Effector CD8-positive, alpha-beta T cell (primary cell): ENCODE measurements around the gene DENND1A.
"Not testable (repeated sequence)": the region's sequence is repeated elsewhere in the genome, so short reads cannot be mapped to it uniquely, and the experiment has no call there.

ENCODE experiments used
- DNase-seq: peaks from one replicate; lab custom pipeline; 2025; lab: John Stamatoyannopoulos, UW

DENND1A gene

DNA sequence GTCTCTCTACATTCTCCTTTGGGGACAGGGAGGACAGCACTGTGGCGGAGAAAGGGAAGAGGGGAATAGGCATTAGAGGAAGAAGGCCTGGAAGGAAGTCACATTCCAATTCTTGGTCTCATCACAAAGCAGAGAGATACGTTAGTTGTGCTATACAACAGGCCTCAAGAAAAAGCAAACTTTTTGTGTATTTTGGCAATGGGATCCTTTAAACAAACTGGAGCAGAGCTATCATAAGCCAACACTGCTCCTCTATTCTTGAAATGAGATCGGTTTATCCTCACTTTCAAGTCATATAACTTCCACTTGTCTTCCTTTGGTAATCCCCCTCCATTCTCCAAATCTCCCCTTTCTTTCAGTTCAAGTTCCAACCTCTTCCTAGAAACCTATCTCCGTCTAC lies 6.5 kb downstream of the DENND1A start:
- DNase-seq = no peak

GRCh38 chr9:123922911-123923310 lies 7.0 kb downstream of the DENND1A start:
- DNase-seq = no peak

DNA sequence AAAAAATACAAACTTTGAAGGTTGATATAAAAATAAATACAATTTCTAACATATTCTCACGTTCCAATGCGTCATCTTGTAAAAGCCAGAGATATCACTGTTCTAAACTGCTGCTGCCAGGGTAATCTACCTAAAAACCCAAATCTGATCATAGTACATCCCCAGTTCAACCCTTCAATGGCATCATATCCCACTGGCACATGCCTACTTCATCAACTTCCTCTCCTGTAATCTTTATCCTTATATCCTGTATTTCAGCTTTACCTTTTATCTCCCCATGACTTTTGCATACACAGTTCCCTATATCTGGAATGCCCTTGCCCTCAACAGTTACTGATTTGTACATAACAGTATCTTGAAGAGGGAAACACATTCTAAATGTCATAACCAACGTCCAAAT lies 7.5 kb downstream of the DENND1A start:
- no peak for DNase-seq

DNA sequence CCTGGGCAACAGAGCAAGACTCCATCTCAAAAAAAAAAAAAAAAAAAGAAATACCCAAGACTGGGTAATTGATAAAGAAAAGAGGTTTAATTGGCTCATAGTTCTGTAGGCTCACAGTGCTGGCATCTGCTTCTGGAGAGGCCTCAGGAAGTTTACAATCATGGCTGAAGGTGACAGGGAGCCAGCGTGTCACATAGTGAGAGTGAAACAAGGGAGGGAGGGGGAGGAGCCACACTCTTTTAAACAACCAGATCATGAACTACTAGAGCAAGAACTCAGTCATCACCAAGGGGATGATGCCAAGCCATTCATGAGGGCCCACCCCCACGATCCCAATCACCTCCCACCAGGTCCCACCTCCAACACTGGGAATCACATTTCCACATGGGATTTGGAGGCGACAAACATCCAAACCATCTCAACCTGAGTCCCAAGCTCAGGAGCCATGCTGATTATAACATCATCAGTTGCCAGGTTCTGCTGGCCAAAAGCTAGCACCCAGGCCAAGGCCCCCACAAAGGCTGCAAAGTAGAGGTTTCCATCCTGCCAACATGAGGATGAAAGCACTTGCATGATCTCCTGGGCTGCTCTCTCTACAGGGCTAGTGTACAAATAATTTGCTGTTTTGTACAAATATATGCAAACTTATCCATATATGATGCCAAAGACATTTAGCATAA lies 15.3 kb downstream of the DENND1A start:
- DNase-seq = no peak

GRCh38 chr9:123912167-123912897 lies 17.6 kb downstream of the DENND1A start:
- no peak for DNase-seq

- no peak for DNase-seq
Observed at GRCh38 chr9:123911024-123911423, 18.9 kb downstream of the DENND1A start.

DNA sequence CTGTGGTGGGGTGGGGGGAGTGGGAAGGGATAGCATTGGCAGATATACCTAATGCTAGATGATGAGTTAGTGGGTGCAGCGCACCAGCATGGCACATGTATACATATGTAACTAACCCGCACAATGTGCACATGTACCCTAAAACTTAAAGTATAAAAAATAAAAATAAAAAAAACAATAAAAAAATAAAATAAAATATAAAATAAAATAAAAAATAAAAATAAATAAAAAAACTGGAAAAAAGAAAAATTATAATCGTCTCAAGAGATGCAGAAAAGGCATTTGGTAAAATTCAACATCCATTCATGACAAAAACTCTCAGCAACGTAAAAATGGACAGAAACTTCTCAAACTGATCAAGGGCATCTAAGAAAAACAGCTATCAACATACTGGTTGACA lies 20.7 kb downstream of the DENND1A start:
- not testable (repeated sequence) for DNase-seq

DNA sequence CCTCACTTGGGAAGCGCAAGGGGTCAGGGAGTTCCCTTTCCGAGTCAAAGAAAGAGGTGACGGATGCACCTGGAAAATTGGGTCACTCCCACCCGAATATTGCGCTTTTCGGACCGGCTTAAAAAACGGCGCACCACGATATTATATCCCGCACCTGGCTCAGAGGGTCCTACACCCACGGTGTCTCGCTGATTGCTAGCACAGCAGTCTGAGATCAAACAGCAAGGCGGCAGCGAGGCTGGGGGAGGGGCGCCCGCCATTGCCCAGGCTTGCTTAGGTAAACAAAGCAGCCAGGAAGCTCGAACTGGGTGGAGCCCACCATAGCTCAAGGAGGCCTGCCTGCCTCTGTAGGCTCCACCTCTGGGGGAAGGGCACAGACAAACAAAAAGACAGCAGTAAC lies 26.4 kb downstream of the DENND1A start:
- not testable (repeated sequence) for DNase-seq

DNA sequence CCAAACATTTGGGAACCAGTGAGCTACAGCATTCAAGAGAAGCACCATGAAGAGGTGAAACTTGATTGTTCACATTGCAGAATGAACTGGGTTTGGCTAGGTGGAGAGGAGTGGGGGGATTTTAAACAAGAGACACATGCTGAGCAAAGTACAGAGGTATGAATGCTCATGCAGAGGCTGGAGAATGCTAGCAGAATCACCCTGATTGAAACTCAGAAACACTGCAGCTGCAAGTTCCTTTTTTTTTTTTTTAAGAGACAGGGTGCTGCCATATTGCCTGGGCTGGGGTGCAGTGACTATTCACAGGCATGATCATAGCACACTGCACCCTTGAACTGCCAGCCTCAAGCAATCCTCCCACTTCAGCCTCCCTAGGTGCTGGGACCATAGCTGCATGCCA lies 35.1 kb downstream of the DENND1A start:
- no peak for DNase-seq

GRCh38 chr9:123893831-123894460 lies 36.0 kb downstream of the DENND1A start:
- DNase-seq = no peak

GRCh38 chr9:123893115-123893514 lies 36.8 kb downstream of the DENND1A start:
- no peak for DNase-seq

- DNase-seq = no peak
Observed at GRCh38 chr9:123887837-123888236, 42.1 kb downstream of the DENND1A start.

DNA sequence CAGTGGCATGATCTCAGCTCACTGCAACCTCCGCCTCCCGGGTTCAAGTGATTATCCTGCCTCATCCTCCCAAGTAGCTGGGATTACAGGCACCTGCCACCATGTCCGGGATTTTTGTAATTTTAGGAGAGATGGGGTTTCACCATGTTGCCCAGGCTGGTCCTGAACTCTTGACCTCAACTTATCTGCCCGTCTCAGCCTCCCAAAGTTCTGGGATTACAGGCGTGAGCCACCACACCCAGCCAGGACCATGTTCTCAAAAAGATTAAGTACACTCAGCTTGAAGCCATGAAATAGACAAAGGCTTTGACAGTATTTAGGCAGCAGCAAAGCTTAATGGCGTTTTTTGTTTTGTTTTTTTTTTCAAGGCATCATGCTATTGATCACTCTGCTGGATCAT lies 44.1 kb downstream of the DENND1A start:
- DNase-seq = not testable (repeated sequence)

- no peak for DNase-seq
Observed at GRCh38 chr9:123883634-123884033, 46.3 kb downstream of the DENND1A start.

GRCh38 chr9:123881604-123882003 lies 48.3 kb downstream of the DENND1A start:
- DNase-seq = no peak

DNA sequence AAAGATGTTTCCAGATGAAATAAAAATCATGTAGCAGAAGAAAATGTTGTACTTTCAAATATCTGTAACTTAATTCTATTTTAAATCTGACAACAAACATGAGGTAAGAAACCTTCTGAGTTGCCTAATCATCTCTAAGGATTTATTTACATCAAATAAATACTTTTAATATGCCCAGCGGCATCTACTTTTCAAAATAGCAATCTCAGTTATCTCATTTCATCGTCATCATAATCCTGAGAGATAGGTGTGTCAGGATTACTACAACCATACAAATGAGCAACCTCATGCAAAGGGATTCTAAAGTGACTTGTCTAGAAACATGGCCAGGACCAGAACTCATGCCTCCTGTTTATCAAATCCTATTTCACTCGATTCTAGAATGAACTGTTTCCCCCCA lies 49.5 kb downstream of the DENND1A start:
- no peak for DNase-seq

DNA sequence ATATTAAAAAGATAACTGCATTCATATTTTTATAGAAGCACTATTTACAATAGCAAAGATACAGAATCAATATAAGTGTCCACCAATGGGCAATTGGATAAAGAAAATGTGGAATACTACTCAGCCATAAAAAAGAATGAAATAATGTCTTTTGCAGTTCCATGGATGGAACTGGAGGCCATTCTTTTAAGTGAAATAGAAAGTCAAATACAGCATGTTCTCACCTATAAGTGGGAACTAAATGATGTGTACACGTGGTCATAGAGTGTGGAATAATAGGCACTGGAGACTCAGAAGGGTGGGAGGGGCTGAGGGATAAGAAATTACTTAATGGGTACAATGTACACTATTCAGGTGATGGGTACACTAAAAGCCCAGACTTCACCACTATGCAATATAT lies 53.2 kb downstream of the DENND1A start:
- DNase-seq = no peak

DNA sequence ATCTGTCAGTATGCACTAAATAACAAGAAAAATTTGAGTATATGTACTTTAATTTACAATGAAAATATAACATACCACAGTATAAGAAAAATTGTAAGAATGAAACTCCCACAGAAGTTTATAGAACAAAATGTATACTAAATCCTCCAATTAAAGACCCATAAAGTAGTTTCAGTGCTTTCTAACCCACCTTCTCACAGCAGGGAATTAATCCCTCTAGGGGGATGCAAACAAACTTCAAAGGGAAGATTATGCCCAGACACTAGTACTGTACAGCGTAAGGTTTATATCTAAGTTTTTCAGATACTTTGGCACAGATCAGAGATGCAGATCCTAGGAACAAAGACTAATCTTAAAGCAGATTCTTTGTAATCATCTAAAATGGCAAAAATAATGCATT lies 57.2 kb downstream of the DENND1A start:
- no peak for DNase-seq

DNA sequence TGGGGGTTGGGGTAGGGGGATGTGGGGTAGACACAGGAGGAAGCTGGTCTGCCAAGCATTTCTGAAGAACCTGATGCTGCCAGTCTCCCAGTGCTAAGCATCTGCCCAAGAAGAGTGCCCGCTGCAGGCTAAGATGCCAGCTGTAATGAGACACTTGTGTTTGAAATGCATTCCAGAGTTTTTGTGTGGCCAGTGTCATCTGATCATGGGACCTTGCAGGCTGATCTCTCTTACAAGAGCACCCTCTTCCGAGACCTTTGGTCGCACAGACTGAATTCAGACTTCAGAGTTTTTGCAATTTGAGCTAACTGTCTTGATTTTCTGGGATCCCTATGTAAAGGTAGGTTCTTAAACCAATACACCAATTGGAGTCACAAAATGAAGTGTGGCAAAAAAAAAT lies 58.1 kb downstream of the DENND1A start:
- DNase-seq = no peak

GRCh38 chr9:123868002-123868401 lies 61.9 kb downstream of the DENND1A start:
- DNase-seq = no peak

- no peak for DNase-seq
Observed at GRCh38 chr9:123867034-123867433, 62.9 kb downstream of the DENND1A start.

GRCh38 chr9:123866497-123866896 lies 63.4 kb downstream of the DENND1A start:
- DNase-seq = no peak
